ENCODE results near the gene ZBTB4. TPM values are rescaled to one million over a fixed set of nuclear protein-coding genes. Genes with fewer than 3 reads are reported as not detected.

The ZBTB4 gene
- total RNA-seq, 1 donor from 2014 or later: 26.8 TPM

GRCh38 chr17:7414837-7415236, 64.6 kb downstream of the ZBTB4 start:
- H3K4me1 Mint-ChIP-seq (ENCODE audit: low read depth): peaks cover 6% of the 10 kb centered on the region
- no peaks in the 10 kb centered on the region for H3K9me3 Mint-ChIP-seq (ENCODE audit: low read depth)
- H3K36me3 Mint-ChIP-seq (ENCODE audit: insufficient read depth): peaks cover 6% of the 10 kb centered on the region
- H3K27ac Mint-ChIP-seq: no peak overlapping the region
- no peak for TF ChIP-seq CTCF (IDR thresholded peaks at IDR 0.05; ENCODE audit: unreplicated experiment)
- H3K27me3 Mint-ChIP-seq: peaks cover 2% of the 10 kb centered on the region
- DNase-seq (ENCODE audit: low spot score, unreplicated experiment): no peak
- no peak overlapping the region for H3K4me3 Mint-ChIP-seq (ENCODE audit: low read depth)

GRCh38 chr17:7413346-7413985, 66.0 kb downstream of the ZBTB4 start:
- Mint-ChIP-seq H3K27me3 (peaks cover 10% of the 10 kb centered on the region), H3K4me1 (ENCODE audit: low read depth) (peaks cover 1% of the 10 kb centered on the region), H3K4me3 (ENCODE audit: low read depth) (no peak overlapping the region), H3K27ac (no peak overlapping the region), H3K9me3 (ENCODE audit: low read depth) (no peaks in the 10 kb centered on the region), H3K36me3 (ENCODE audit: insufficient read depth) (peaks cover 14% of the 10 kb centered on the region)
- TF ChIP-seq CTCF (IDR thresholded peaks at IDR 0.05; ENCODE audit: unreplicated experiment): no peak
- no peak for DNase-seq (ENCODE audit: low spot score, unreplicated experiment)

- Mint-ChIP-seq H3K27me3 (peaks cover 19% of the 10 kb centered on the region), H3K9me3 (ENCODE audit: low read depth) (no peaks in the 10 kb centered on the region), H3K27ac (no peak overlapping the region), H3K4me3 (ENCODE audit: low read depth) (no peak overlapping the region), H3K36me3 (ENCODE audit: insufficient read depth) (peaks cover 14% of the 10 kb centered on the region), H3K4me1 (ENCODE audit: low read depth) (peaks cover 1% of the 10 kb centered on the region)
- no peak for TF ChIP-seq CTCF (IDR thresholded peaks at IDR 0.05; ENCODE audit: unreplicated experiment)
- DNase-seq (ENCODE audit: low spot score, unreplicated experiment): no peak
These were observed 68.0 kb downstream of the ZBTB4 start for GRCh38 chr17:7411427-7411750.

- H3K36me3 Mint-ChIP-seq (ENCODE audit: insufficient read depth): peaks cover 14% of the 10 kb centered on the region
- peaks cover 23% of the 10 kb centered on the region for H3K27me3 Mint-ChIP-seq
- H3K4me1 Mint-ChIP-seq (ENCODE audit: low read depth): peaks cover 4% of the 10 kb centered on the region
- H3K9me3 Mint-ChIP-seq (ENCODE audit: low read depth): no peaks in the 10 kb centered on the region
- no peak for DNase-seq (ENCODE audit: low spot score, unreplicated experiment)
- H3K4me3 Mint-ChIP-seq (ENCODE audit: low read depth): no peak overlapping the region
- no peak overlapping the region for H3K27ac Mint-ChIP-seq
- TF ChIP-seq CTCF (IDR thresholded peaks at IDR 0.05; ENCODE audit: unreplicated experiment): no peak
These were observed 68.6 kb downstream of the ZBTB4 start for GRCh38 chr17:7410634-7411426.

- H3K4me3 Mint-ChIP-seq (ENCODE audit: low read depth): no peak overlapping the region
- no peak for DNase-seq (ENCODE audit: low spot score, unreplicated experiment)
- TF ChIP-seq CTCF (IDR thresholded peaks at IDR 0.05; ENCODE audit: unreplicated experiment): no peak
- H3K27ac Mint-ChIP-seq: no peak overlapping the region
- H3K36me3 Mint-ChIP-seq (ENCODE audit: insufficient read depth): peaks cover 14% of the 10 kb centered on the region
- H3K9me3 Mint-ChIP-seq (ENCODE audit: low read depth): no peaks in the 10 kb centered on the region
- H3K4me1 Mint-ChIP-seq (ENCODE audit: low read depth): peaks cover 5% of the 10 kb centered on the region
- peaks cover 27% of the 10 kb centered on the region for H3K27me3 Mint-ChIP-seq
These were observed 69.7 kb downstream of the ZBTB4 start for GRCh38 chr17:7409716-7410115.

Other genes with a start within 250 kb of the ZBTB4 start
- gene DVL2, start 245.1 kb downstream of the ZBTB4 start, total RNA-seq: 104 TPM in 2 replicates
- gene PHF23, start 240.2 kb downstream of the ZBTB4 start, total RNA-seq: 66.9 and 73.7 TPM in 2 replicates
- gene GABARAP, start 237.2 kb downstream of the ZBTB4 start, total RNA-seq: 447 and 466 TPM in 2 replicates
- gene CTDNEP1, start 227.9 kb downstream of the ZBTB4 start, total RNA-seq: 134 and 137 TPM in 2 replicates
- 42.3 and 45.0 TPM in 2 replicates for gene ELP5, start 227.4 kb downstream of the ZBTB4 start, total RNA-seq
- gene CLDN7, start 217.2 kb downstream of the ZBTB4 start, total RNA-seq: 137 and 147 TPM in 2 replicates
- 1.5 and 2.0 TPM in 2 replicates for gene SLC2A4, start 197.9 kb downstream of the ZBTB4 start, total RNA-seq
- 2.7 and 4.3 TPM in 2 replicates for gene YBX2, start 185.0 kb downstream of the ZBTB4 start, total RNA-seq
- gene EIF5A, start 172.0 kb downstream of the ZBTB4 start, total RNA-seq: 323 and 338 TPM in 2 replicates
- 77.1 and 81.1 TPM in 2 replicates for gene GPS2, start 164.3 kb downstream of the ZBTB4 start, total RNA-seq
- 75.2 TPM in 2 replicates for gene NEURL4, start 150.3 kb downstream of the ZBTB4 start, total RNA-seq
- 1.0 TPM in 1 of 2 replicates, not detected in the other for gene ACAP1, start 143.1 kb downstream of the ZBTB4 start, total RNA-seq
- gene KCTD11, start 127.5 kb downstream of the ZBTB4 start, total RNA-seq: 11.3 and 12.4 TPM in 2 replicates
- gene TMEM95, start 124.5 kb downstream of the ZBTB4 start, total RNA-seq: not detected in 2 replicates
- 9.1 and 13.4 TPM in 2 replicates for gene TNK1, start 98.5 kb downstream of the ZBTB4 start, total RNA-seq
- gene PLSCR3, start 85.1 kb downstream of the ZBTB4 start, total RNA-seq: 35.5 and 37.9 TPM in 2 replicates
- 89.2 and 102 TPM in 2 replicates for gene TMEM256, start 75.5 kb downstream of the ZBTB4 start, total RNA-seq
- gene NLGN2, start 71.8 kb downstream of the ZBTB4 start, total RNA-seq: 30.3 and 34.4 TPM in 2 replicates
- gene SPEM1, start 59.3 kb downstream of the ZBTB4 start, total RNA-seq: not detected in 2 replicates
- gene SPEM2, start 54.0 kb downstream of the ZBTB4 start, total RNA-seq: not detected in 2 replicates
- not detected in 2 replicates for gene SPEM3, start 50.8 kb downstream of the ZBTB4 start, total RNA-seq
- gene TMEM102, start 44.2 kb downstream of the ZBTB4 start, total RNA-seq: 8.1 and 10.0 TPM in 2 replicates
- 4.5 and 5.1 TPM in 2 replicates for gene FGF11, start 40.1 kb downstream of the ZBTB4 start, total RNA-seq
- 17.2 and 19.1 TPM in 2 replicates for gene CHRNB1, start 34.6 kb downstream of the ZBTB4 start, total RNA-seq
- gene SLC35G6, start 1.8 kb upstream of the ZBTB4 start, total RNA-seq: not detected in 2 replicates
- 195 and 210 TPM in 2 replicates for gene POLR2A, start 4.7 kb upstream of the ZBTB4 start, total RNA-seq
- 9.4 and 10.7 TPM in 2 replicates for gene TNFSF12, start 69.4 kb upstream of the ZBTB4 start, total RNA-seq
- 4.1 and 4.7 TPM in 2 replicates for gene TNFSF13, start 79.1 kb upstream of the ZBTB4 start, total RNA-seq
- 58.2 and 62.5 TPM in 2 replicates for gene SENP3, start 82.3 kb upstream of the ZBTB4 start, total RNA-seq
- gene CD68, start 100.0 kb upstream of the ZBTB4 start, total RNA-seq: not detected in 2 replicates
- gene MPDU1, start 104.2 kb upstream of the ZBTB4 start, total RNA-seq: 71.4 and 71.9 TPM in 2 replicates
- 0.93 and 1.0 TPM in 2 replicates for gene SOX15, start 110.5 kb upstream of the ZBTB4 start, total RNA-seq
- 53.6 and 61.4 TPM in 2 replicates for gene FXR2, start 135.3 kb upstream of the ZBTB4 start, total RNA-seq
- gene SAT2, start 148.2 kb upstream of the ZBTB4 start, total RNA-seq: 108 and 120 TPM in 2 replicates
- gene SHBG, start 150.5 kb upstream of the ZBTB4 start, total RNA-seq: 5.1 and 5.9 TPM in 2 replicates
- gene ATP1B2, start 171.3 kb upstream of the ZBTB4 start, total RNA-seq: 1.5 and 2.1 TPM in 2 replicates
- gene TP53, start 207.9 kb upstream of the ZBTB4 start, total RNA-seq: 106 and 121 TPM in 2 replicates
- gene WRAP53, start 208.8 kb upstream of the ZBTB4 start, total RNA-seq: 26.4 and 28.0 TPM in 2 replicates
- gene EFNB3, start 225.6 kb upstream of the ZBTB4 start, total RNA-seq: 32.3 and 34.5 TPM in 2 replicates
- gene DNAH2, start 238.1 kb upstream of the ZBTB4 start, total RNA-seq: 0.22 and 0.29 TPM in 2 replicates